IMR-90 (cell line): ENCODE data around the gene PCDHGA6. TPM values are rescaled to one million over a fixed set of nuclear protein-coding genes. Genes with fewer than 3 reads are reported as not detected.
"Not testable (repeated sequence)": the region's sequence is repeated elsewhere in the genome, so short reads cannot be mapped to it uniquely, and the experiment has no call there.

Experiments
- ATAC-seq: fragments of 200-7000 bp; cut with Tn5 transposase; 2 replicates; pipeline ENCODE4 v1.9.1; 2020; ENCODE audit warnings: low read depth, mild to moderate bottlenecking, moderate library complexity
- BruUV-seq: library from RNA; stranded (reverse); fragments of 400-500 nt; replicated peaks from 2 replicates; lab custom pipeline; 2021; lab: Mats Ljungman, UMichigan
- CTCF ChIA-PET: fragments of 300-600 bp; formaldehyde crosslinking; extraction: SDS; loops from one replicate; lab custom pipeline; 2021; ENCODE audit warnings: antibody characterized with exemption; lab: Yijun Ruan, JAX
- POLR2A ChIA-PET: fragments of 300-600 bp; sonication (Branson Sonifier 250); formaldehyde crosslinking; loops from one replicate; lab custom pipeline; 2022; ENCODE audit warnings: antibody characterized with exemption; ENCODE audit not compliant: unreplicated experiment; lab: Charles Lee
- DNase-seq: peaks from one replicate; pipeline ENCODE4 v3.0.0; 2013
- H2AFZ ChIP-seq: replicated peaks from 2 replicates; pipeline ENCODE3; 2013; ENCODE audit warnings: low read length, mild to moderate bottlenecking; ENCODE audit not compliant: poor library complexity
- H2AK5ac ChIP-seq: 2 replicates; pipeline ENCODE4 v1.6.1; 2013; ENCODE audit warnings: low read depth, low read length, inconsistent platforms
- H2AK9ac ChIP-seq: replicated peaks from 2 replicates; pipeline ENCODE3; 2013; ENCODE audit warnings: mild to moderate bottlenecking, low read depth, low read length, moderate library complexity; ENCODE audit not compliant: poor library complexity
- H2BK120ac ChIP-seq: 2 replicates; pipeline ENCODE4 v1.6.1; 2013; ENCODE audit warnings: low read depth, low read length, inconsistent platforms
- H2BK15ac ChIP-seq: 3 replicates; pipeline ENCODE4 v1.6.1; 2013; ENCODE audit warnings: low read depth, low read length, inconsistent platforms
- H2BK20ac ChIP-seq: 2 replicates; pipeline ENCODE4 v1.6.1; 2013; ENCODE audit warnings: low read depth, mild to moderate bottlenecking, inconsistent platforms, low read length, moderate library complexity
- H2BK5ac ChIP-seq: 2 replicates; pipeline ENCODE4 v1.6.1; 2013; ENCODE audit warnings: mild to moderate bottlenecking, low read depth, low read length, inconsistent platforms; ENCODE audit not compliant: poor library complexity, severe bottlenecking
- H3K14ac ChIP-seq: replicated peaks from 2 replicates; pipeline ENCODE4 v1.6.1; 2013; ENCODE audit warnings: low read depth, low read length, inconsistent platforms
- H3K18ac ChIP-seq: 2 replicates; pipeline ENCODE4 v1.6.1; 2013; ENCODE audit warnings: low read depth, low read length, control low read depth
- H3K23ac ChIP-seq: 2 replicates; pipeline ENCODE4 v1.6.1; 2013; ENCODE audit warnings: low read depth, low read length, inconsistent platforms
- H3K27ac ChIP-seq: 2 replicates; pipeline ENCODE4 v1.5.1; 2013; ENCODE audit warnings: mild to moderate bottlenecking, control low read depth, low read length; ENCODE audit not compliant: insufficient read depth
- H3K27me3 ChIP-seq: 2 replicates; pipeline ENCODE4 v1.6.1; 2013; ENCODE audit warnings: low read length; ENCODE audit not compliant: control insufficient read depth, insufficient read depth
- H3K36me3 ChIP-seq: 2 replicates; pipeline ENCODE4 v1.6.1; 2013; ENCODE audit warnings: low read length, mixed read lengths; ENCODE audit not compliant: control insufficient read depth, insufficient read depth
- H3K4ac ChIP-seq: 2 replicates; pipeline ENCODE4 v1.6.1; 2013; ENCODE audit warnings: low read depth, low read length, inconsistent platforms
- H3K4me1 ChIP-seq: 2 replicates; pipeline ENCODE4 v1.6.1; 2013; ENCODE audit warnings: low read length, mixed read lengths; ENCODE audit not compliant: control insufficient read depth, insufficient read depth
- H3K4me2 ChIP-seq: 2 replicates; pipeline ENCODE4 v1.6.1; 2013; ENCODE audit warnings: low read depth, mild to moderate bottlenecking, control low read depth, low read length, moderate library complexity
- H3K4me3 ChIP-seq: 2 replicates; pipeline ENCODE4 v1.5.1; 2013; ENCODE audit warnings: low read depth, mild to moderate bottlenecking, control low read depth, low read length, moderate library complexity; ENCODE audit not compliant: insufficient read depth
- H3K56ac ChIP-seq: 2 replicates; pipeline ENCODE4 v1.6.1; 2013; ENCODE audit warnings: low read length, inconsistent platforms; ENCODE audit not compliant: insufficient read depth; ENCODE audit errors: extremely low read depth
- H3K79me1 ChIP-seq, 2 experiments: 2 replicates each; pipeline ENCODE4 v1.6.1; 2013; ENCODE audit warnings: low read length in 2 of 2, inconsistent platforms in 1 of 2, low read depth in 1 of 2
- H3K9ac ChIP-seq: 2 replicates; pipeline ENCODE4 v1.6.1; 2013; ENCODE audit warnings: low read depth, low read length, control low read depth
- H3K9me1 ChIP-seq: 2 replicates; pipeline ENCODE4 v1.6.1; 2013; ENCODE audit warnings: low read length, inconsistent platforms; ENCODE audit not compliant: insufficient read depth
- H3K9me3 ChIP-seq: 2 replicates; pipeline ENCODE4 v1.6.1; 2013; ENCODE audit warnings: low read length; ENCODE audit not compliant: control insufficient read depth, insufficient read depth
- H4K20me1 ChIP-seq: 2 replicates; pipeline ENCODE4 v1.6.1; 2013; ENCODE audit warnings: low read length, inconsistent platforms; ENCODE audit not compliant: insufficient read depth
- H4K5ac ChIP-seq: 2 replicates; pipeline ENCODE4 v1.6.1; 2013; ENCODE audit warnings: mild to moderate bottlenecking, low read depth, low read length, control low read depth
- H4K8ac ChIP-seq, 2 experiments: 2 replicates each; pipeline ENCODE4 v1.6.1; 2013; ENCODE audit warnings: low read depth in 2 of 2, low read length in 2 of 2, control low read depth in 1 of 2, inconsistent platforms in 1 of 2
- H4K91ac ChIP-seq: 2 replicates; pipeline ENCODE4 v1.6.1; 2013; ENCODE audit warnings: low read depth, low read length, inconsistent platforms; ENCODE audit not compliant: insufficient read depth
- RAD21 ChIP-seq: IDR thresholded peaks from 2 replicates; pipeline ENCODE4 v1.6.1; 2012; ENCODE audit warnings: low read length, improper control_type of control experiment
- SMC3 ChIP-seq: fragments of 150-350 bp; IDR thresholded peaks from 2 replicates; pipeline ENCODE4 v1.6.1; 2016; ENCODE audit warnings: low read depth, mild to moderate bottlenecking, antibody characterized with exemption, low read length, moderate library complexity
- WGBS, 2 experiments: methylation state at CpG; one replicate each; pipeline versions ENCODE4 v1.1.5 to v1.1.7; 2013; ENCODE audit warnings: missing lambda C conversion rate in 2 of 2; ENCODE audit not compliant: insufficient read length in 1 of 2; ENCODE audit errors: extremely low coverage in 2 of 2; 5-methylcytosine and 5-hydroxymethylcytosine counted together
- dilution Hi-C: fragments of 300-500 bp; cut with HindIII; formaldehyde crosslinking; loops from one replicate; pipeline ENCODE4 v1.14.3; 2018; ENCODE audit warnings: low sequenced_read_pairs; ENCODE audit not compliant: unreplicated experiment
- in situ Hi-C: fragments of 300-500 bp; cut with MboI; formaldehyde crosslinking; loops from 3 replicates; pipeline ENCODE4 v1.14.3; 2019; ENCODE audit warnings: low sequenced_read_pairs, inconsistent platforms, mixed read lengths
- intact Hi-C: fragments of 100-400 bp; cut with micrococcal nuclease; formaldehyde crosslinking; loops from 2 replicates; pipeline ENCODE4 v1.10.0; 2022
- polyA plus RNA-seq, 3 experiments: library from polyadenylated mRNA; depleted of rRNA; stranded (reverse); fragments of >200 nt; gene quantifications; 2 replicates each; pipeline ENCODE4 v1.2.3, GENCODE V29; 2012; ENCODE audit warnings: low replicate concordance in 1 of 3
- total RNA-seq: library from RNA; depleted of rRNA; stranded (reverse); fragments of >200 nt; gene quantifications from 2 replicates; pipeline ENCODE4 v1.2.3, GENCODE V29; 2012
- TF ChIP-seq, protein P1 (sequence below): conservative IDR thresholded peaks from 2 replicates; pipeline ENCODE4 v1.5.1; 2012; ENCODE audit warnings: mild to moderate bottlenecking, low read depth, low read length, improper control_type of control experiment

The PCDHGA6 gene
- total and polyA plus RNA-seq, 2 of the 4 experiments (the other 2 are of a cell fraction): 4.1 to 4.7 TPM

GRCh38 chr5:141387557-141388311, 14.0 kb downstream of the PCDHGA6 start, which contains the start of gene PCDHGB4:
Gene PCDHGB4 (plus strand): TSS chr5:141387698. CDS start chr5:141387885, 187 bp downstream.
- H3K9me1 ChIP-seq, H4K20me1 ChIP-seq, H3K14ac ChIP-seq, intact Hi-C loops, H3K27me3 ChIP-seq, H2BK120ac ChIP-seq, H2BK20ac ChIP-seq, H3K18ac ChIP-seq, H2AK5ac ChIP-seq, H2AK9ac ChIP-seq, in situ Hi-C loops, BruUV-seq, dilution Hi-C loops, POLR2A ChIA-PET, H4K5ac ChIP-seq, H2BK5ac ChIP-seq, H3K4ac ChIP-seq, H2BK15ac ChIP-seq, CTCF ChIA-PET, H3K23ac ChIP-seq, H4K91ac ChIP-seq, H3K4me1 ChIP-seq, H2AFZ ChIP-seq: not testable (repeated sequence)
- ATAC-seq: peak; percentile 67
- Histone ChIP-seq H3K4me2 (peak within 1 kb of the TSS; percentile 71; the same call in 1 of the 2 replicates), H3K4me3 (peak within 1 kb of the TSS; percentile 61), H3K9me3 (peaks cover 48% of the 10 kb centered on the region), H3K56ac (peak within 1 kb of the TSS; percentile 43; the same call in 1 of the 2 replicates), H3K36me3 (peaks cover 11% of the 10 kb centered on the region), H3K27ac (peak within 1 kb of the TSS; percentile 36; the same call in 1 of the 2 replicates), H3K9ac (peak within 1 kb of the TSS; percentile 68), H4K8ac (peak within 1 kb of the TSS in 1 of 2 experiments; percentile 40; a peak in 2 of 4 replicates), H3K79me1 (peaks cover 7 to 11% of the 10 kb centered on the region in 2 experiments; a peak in 3 of 4 replicates)
- TF ChIP-seq, protein P1, sequence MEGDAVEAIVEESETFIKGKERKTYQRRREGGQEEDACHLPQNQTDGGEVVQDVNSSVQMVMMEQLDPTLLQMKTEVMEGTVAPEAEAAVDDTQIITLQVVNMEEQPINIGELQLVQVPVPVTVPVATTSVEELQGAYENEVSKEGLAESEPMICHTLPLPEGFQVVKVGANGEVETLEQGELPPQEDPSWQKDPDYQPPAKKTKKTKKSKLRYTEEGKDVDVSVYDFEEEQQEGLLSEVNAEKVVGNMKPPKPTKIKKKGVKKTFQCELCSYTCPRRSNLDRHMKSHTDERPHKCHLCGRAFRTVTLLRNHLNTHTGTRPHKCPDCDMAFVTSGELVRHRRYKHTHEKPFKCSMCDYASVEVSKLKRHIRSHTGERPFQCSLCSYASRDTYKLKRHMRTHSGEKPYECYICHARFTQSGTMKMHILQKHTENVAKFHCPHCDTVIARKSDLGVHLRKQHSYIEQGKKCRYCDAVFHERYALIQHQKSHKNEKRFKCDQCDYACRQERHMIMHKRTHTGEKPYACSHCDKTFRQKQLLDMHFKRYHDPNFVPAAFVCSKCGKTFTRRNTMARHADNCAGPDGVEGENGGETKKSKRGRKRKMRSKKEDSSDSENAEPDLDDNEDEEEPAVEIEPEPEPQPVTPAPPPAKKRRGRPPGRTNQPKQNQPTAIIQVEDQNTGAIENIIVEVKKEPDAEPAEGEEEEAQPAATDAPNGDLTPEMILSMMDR: peak; percentile 49
- peak; percentile 44 for TF ChIP-seq RAD21
- TF ChIP-seq SMC3: peak; percentile 7; the same call in 1 of the 2 replicates
- WGBS, 2 experiments: 0% methylated on average over 2 of the region's 40 CpGs; no CpG with 5 or more reads in 1 of the 2 experiments
- DNase-seq: peak; percentile 47
